Muscle layer of duodenum (tissue), 2 donors: ENCODE measurements around the gene MYMX.

ENCODE experiments used
- H3K27ac ChIP-seq: one replicate; pipeline ENCODE4 v1.7.0; 2013; ENCODE audit warnings: mild to moderate bottlenecking, low read length
- H3K27me3 ChIP-seq: one replicate; pipeline ENCODE4 v1.7.0; 2013; ENCODE audit warnings: low read depth, mild to moderate bottlenecking, control low read depth, low read length
- H3K36me3 ChIP-seq, 2 donors: one replicate each; pipeline ENCODE4 v1.7.0; 2013; ENCODE audit warnings: low read length in 2 of 2, control low read depth in 1 of 2, mild to moderate bottlenecking in 1 of 2; ENCODE audit not compliant: insufficient read depth in 2 of 2, control insufficient read depth in 1 of 2
- H3K4me1 ChIP-seq, 2 donors: one replicate each; pipeline ENCODE4 v1.7.0; 2013; ENCODE audit warnings: low read length in 2 of 2, mild to moderate bottlenecking in 2 of 2, control low read depth in 1 of 2, moderate library complexity in 1 of 2; ENCODE audit not compliant: insufficient read depth in 2 of 2, control insufficient read depth in 1 of 2
- H3K4me3 ChIP-seq, 2 donors: one replicate each; pipeline ENCODE4 v1.7.0; 2013; ENCODE audit warnings: low read length in 2 of 2, low read depth in 1 of 2, mild to moderate bottlenecking in 1 of 2
- H3K9me3 ChIP-seq, 2 donors: one replicate each; pipeline ENCODE4 v1.7.0; 2013; ENCODE audit warnings: low read length in 2 of 2, control low read depth in 1 of 2, mild to moderate bottlenecking in 1 of 2; ENCODE audit not compliant: control insufficient read depth in 1 of 2
- donor health status: healthy.

Gene MYMX

DNA sequence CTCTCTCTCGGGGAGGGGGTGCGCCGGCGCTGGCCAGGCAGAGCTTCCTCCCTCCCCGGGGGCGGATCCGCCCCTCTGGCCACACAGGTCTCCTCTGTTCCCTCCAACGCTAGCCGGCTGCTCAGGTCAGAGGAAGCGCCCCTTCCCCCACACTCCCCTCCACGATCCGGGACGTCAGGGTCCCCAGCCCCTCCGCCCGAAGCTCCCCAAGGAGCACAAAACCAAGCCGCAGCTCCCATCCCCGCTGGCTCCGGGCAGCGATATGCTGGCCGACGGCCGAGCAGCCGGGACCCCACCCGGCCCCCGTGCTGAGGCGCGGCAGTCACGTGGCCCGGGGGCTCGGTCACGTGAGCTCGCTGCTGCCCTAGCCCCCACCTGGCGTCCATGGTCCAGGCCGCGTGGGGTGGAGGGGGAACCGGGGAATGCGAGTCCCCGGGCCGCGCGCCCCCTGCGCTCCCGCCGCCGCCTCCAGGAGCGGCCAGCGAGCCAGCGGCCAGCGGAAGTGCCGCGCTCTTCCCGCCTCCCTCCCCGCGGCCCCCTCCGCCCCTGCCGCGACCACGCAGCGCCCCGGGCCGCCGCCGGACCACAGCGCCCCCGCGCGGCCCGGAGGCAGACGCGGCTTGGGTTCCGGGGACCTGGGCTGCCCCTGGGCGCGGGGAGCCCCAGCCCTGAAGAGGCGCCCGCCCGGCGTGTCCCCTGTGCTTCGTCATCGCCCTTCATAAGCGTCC lies 40.5 kb downstream of the MYMX start, which contains the start of gene SLC35B2:
SLC35B2 (minus strand) TSS at position 504 of the 728 bp plus-strand sequence; CDS start at position 386, 118 bp downstream.
- Histone ChIP-seq H3K27me3 (no peaks in the 10 kb centered on the region), H3K9me3 (no peaks in the 10 kb centered on the region), H3K36me3 (peaks cover 39 to 43% of the 10 kb centered on the region in 2 donors), H3K4me1 (peaks cover 9 to 41% of the 10 kb centered on the region in 2 donors), H3K4me3 (peak within 1 kb of the TSS; percentile 70 to 71), H3K27ac (peak within 1 kb of the TSS; percentile 49)

DNA sequence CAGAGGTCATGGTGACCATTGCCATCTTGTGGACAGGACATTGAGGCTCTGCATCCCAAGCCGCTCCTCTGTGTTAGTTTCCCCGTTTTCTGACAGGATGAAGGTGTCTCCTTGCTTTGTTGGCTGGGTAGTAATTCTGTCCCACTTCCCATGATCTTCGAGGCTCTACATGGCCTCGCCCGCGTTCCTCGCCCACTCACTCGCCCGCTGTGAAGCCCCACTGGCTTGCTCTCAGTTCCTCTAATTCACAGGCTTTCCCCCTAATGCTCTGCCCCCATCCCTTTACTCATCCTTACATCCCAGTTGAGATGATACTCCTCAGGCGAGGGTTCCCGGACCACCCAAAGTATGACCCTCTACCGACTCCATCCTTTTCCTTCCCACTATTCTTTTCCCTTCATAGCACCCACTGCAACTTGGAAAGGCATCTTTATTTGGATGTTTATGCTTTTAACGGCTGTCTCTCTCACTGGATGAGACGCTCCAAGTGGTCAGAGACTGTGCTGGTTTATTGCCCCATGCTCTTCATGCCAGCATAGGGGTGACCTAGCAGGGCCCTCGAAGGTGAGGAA lies 41.1 kb downstream of the MYMX start:
- H3K36me3 ChIP-seq: peaks cover 33 to 39% of the 10 kb centered on the region in 2 donors
- peak overlapping the region; percentile 45 to 71 for H3K4me3 ChIP-seq

GRCh38 chr6:44258325-44258863 lies 41.7 kb downstream of the MYMX start:
- no peak overlapping the region for H3K27ac ChIP-seq
- H3K9me3 ChIP-seq: no peaks in the 10 kb centered on the region
- H3K36me3 ChIP-seq: peaks cover 27 to 33% of the 10 kb centered on the region in 2 donors
- no peak overlapping the region for H3K4me3 ChIP-seq
- H3K27me3 ChIP-seq: no peaks in the 10 kb centered on the region
- peaks cover 15 to 49% of the 10 kb centered on the region in 2 donors for H3K4me1 ChIP-seq

More for the DNA sequence above, 41.1 kb downstream of the MYMX start:
- Histone ChIP-seq H3K4me1 (peaks cover 9 to 45% of the 10 kb centered on the region in 2 donors), H3K27ac (peak overlapping the region; percentile 49), H3K27me3 (no peaks in the 10 kb centered on the region), H3K9me3 (no peaks in the 10 kb centered on the region)

GRCh38 chr6:44258921-44259320 lies 42.2 kb downstream of the MYMX start:
- Histone ChIP-seq H3K9me3 (no peaks in the 10 kb centered on the region), H3K4me3 (no peak overlapping the region), H3K27me3 (no peaks in the 10 kb centered on the region), H3K27ac (no peak overlapping the region), H3K4me1 (peaks cover 20 to 54% of the 10 kb centered on the region in 2 donors), H3K36me3 (peaks cover 22 to 28% of the 10 kb centered on the region in 2 donors)

- Histone ChIP-seq H3K4me3 (no peak overlapping the region), H3K27ac (no peak overlapping the region), H3K36me3 (peaks cover 11 to 17% of the 10 kb centered on the region in 2 donors), H3K4me1 (peaks cover 28 to 55% of the 10 kb centered on the region in 2 donors), H3K9me3 (no peaks in the 10 kb centered on the region), H3K27me3 (no peaks in the 10 kb centered on the region)
Measured at GRCh38 chr6:44260011-44260410, 43.3 kb downstream of the MYMX start.

DNA sequence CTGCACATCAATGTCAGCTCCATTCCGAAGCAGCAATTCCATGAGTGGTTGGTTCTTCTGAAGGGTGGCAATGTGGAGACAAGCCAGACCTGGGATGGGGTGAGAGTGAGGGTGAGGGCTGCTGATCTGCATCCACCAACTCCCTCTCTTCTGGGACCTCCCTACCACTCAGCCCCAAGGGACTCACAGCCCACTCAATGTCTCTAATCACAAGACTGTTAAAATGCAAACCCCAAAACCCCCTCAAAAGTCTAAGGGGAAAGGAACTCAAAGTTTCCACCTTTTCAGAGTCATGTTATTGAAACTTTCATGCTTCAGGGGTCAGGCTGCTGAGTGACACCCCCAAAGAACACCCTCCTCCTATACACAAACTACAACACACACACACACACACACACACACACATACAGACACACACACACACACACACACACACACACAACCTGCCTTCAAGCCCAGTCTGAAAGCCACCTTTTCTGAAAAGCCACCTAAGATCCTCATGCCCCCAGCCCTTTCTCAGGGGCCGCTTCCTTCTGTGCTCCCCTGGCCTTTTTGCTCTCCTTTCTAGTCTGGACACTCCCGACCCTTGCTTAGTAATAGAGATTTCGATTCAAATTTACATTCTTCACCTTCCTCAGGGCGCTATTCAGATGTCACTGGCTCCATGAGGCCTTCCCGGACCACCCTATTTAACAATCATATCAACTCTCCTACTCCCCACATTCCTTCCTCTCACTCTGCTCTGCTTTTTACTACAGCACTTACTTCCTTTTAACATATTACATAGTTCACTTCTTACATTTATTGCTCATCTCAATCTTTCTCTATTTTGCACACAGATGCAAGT lies 43.9 kb downstream of the MYMX start:
- Histone ChIP-seq H3K4me1 (peaks cover 28 to 49% of the 10 kb centered on the region in 2 donors), H3K4me3 (no peak overlapping the region), H3K9me3 (no peaks in the 10 kb centered on the region), H3K27me3 (no peaks in the 10 kb centered on the region), H3K27ac (no peak overlapping the region), H3K36me3 (peaks cover 8 to 15% of the 10 kb centered on the region in 2 donors)

- peaks cover 20 to 40% of the 10 kb centered on the region in 2 donors for H3K4me1 ChIP-seq
- H3K9me3 ChIP-seq: no peaks in the 10 kb centered on the region
- no peak overlapping the region for H3K27ac ChIP-seq
- no peaks in the 10 kb centered on the region for H3K27me3 ChIP-seq
- peaks cover 8 to 15% of the 10 kb centered on the region in 2 donors for H3K36me3 ChIP-seq
- no peak overlapping the region for H3K4me3 ChIP-seq
Measured at GRCh38 chr6:44261581-44261980, 44.9 kb downstream of the MYMX start.

DNA sequence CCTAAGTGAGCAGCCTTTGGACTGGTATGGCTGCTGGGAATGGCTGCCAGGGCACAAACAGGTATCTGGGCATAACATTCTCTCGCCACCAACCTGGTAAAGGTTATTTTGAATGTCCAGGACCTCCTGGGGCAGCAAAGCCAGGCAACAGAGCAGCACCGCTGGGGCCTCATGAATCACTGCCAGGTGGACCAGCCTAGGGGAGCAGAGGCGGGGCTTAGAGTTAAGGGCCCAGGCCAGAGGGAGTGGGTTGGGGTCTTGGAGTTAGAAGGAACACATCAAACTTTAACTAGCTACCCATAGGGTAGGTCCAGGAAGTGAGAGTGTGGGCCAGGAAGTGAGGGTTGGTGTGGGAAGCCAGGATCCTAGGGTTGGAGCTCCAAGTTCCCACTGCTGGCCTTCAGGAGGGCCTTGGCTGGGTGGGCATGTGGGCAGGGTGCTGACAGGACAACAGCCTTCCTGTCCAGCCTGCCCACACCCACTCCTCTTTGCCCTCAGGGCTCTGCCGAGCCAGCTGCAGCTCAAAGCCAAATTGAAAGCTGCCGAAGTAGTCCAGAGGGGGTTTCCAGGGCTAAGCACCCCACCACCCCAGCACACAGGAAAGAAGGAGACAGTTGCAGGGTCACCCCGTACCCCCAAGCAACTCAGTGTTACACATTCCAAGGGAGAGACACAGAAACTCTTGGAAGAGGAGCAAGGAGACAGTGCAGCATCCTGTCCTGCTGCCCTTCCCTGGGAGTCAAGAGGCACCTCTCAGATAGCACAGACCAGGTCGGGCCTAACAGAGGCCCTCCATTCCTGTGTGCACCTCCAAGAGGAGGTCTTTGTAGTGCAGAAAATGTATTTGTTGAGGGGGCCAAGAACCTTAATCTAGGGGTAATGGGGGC lies 46.0 kb downstream of the MYMX start:
- Histone ChIP-seq H3K27me3 (no peaks in the 10 kb centered on the region), H3K27ac (peak overlapping the region; percentile 79), H3K36me3 (peaks cover 8 to 15% of the 10 kb centered on the region in 2 donors), H3K4me3 (peak overlapping the region; percentile 80 to 81), H3K4me1 (peaks cover 19 to 35% of the 10 kb centered on the region in 2 donors), H3K9me3 (no peaks in the 10 kb centered on the region)

GRCh38 chr6:44263354-44264100 lies 46.8 kb downstream of the MYMX start:
- Histone ChIP-seq H3K4me1 (peaks cover 19 to 30% of the 10 kb centered on the region in 2 donors), H3K27ac (peak overlapping the region; percentile 79), H3K4me3 (peak overlapping the region; percentile 80 to 81), H3K36me3 (peaks cover 8 to 13% of the 10 kb centered on the region in 2 donors), H3K27me3 (no peaks in the 10 kb centered on the region), H3K9me3 (no peaks in the 10 kb centered on the region)
